RWPE2 (cell line): ENCODE data around the gene RPL4.

Experiments used
- ATAC-seq: fragments of 200-7000 bp; cut with Tn5 transposase; 3 replicates; pipeline ENCODE4 v1.9.1; 2021; ENCODE audit warnings: low read depth
- DNase-seq: peaks from one replicate; pipeline ENCODE4 v3.0.0-alpha.2; 2020; ENCODE audit warnings: low spot score
- H3K27ac ChIP-seq: fragments of 450-650 bp; 2 replicates; pipeline ENCODE4 v1.5.1; 2017; ENCODE audit warnings: mild to moderate bottlenecking; ENCODE audit not compliant: poor library complexity, severe bottlenecking
- H3K27me3 ChIP-seq: fragments of 250-450 bp; sonication (Bioruptor Pico); 2 replicates; pipeline ENCODE4 v1.5.1; 2021; ENCODE audit warnings: mild to moderate bottlenecking, moderate library complexity; ENCODE audit not compliant: insufficient read depth, poor library complexity, severe bottlenecking
- H3K36me3 ChIP-seq: fragments of 250-450 bp; sonication (Bioruptor Pico); 2 replicates; pipeline ENCODE4 v1.5.1; 2020; ENCODE audit warnings: low read depth, mild to moderate bottlenecking, moderate library complexity
- H3K4me1 ChIP-seq: fragments of 250-450 bp; sonication (Bioruptor Pico); 2 replicates; pipeline ENCODE4 v1.5.1; 2021; ENCODE audit warnings: mild to moderate bottlenecking, moderate library complexity; ENCODE audit not compliant: insufficient read depth, poor library complexity, severe bottlenecking
- H3K4me3 ChIP-seq: fragments of 250-450 bp; sonication (Bioruptor Pico); 2 replicates; pipeline ENCODE4 v1.5.1; 2021; ENCODE audit warnings: mild to moderate bottlenecking, moderate library complexity; ENCODE audit not compliant: severe bottlenecking
- H3K9me3 ChIP-seq: fragments of 250-450 bp; sonication (Bioruptor Pico); 2 replicates; pipeline ENCODE4 v1.5.1; 2021; ENCODE audit warnings: mild to moderate bottlenecking, moderate library complexity; ENCODE audit not compliant: severe bottlenecking
- TF ChIP-seq, protein P1 (sequence below): fragments of 450-650 bp; IDR thresholded peaks from one replicate; pipeline ENCODE4 v1.5.1; 2017; ENCODE audit warnings: mild to moderate bottlenecking, moderate library complexity; ENCODE audit not compliant: poor library complexity, severe bottlenecking

Gene RPL4

DNA sequence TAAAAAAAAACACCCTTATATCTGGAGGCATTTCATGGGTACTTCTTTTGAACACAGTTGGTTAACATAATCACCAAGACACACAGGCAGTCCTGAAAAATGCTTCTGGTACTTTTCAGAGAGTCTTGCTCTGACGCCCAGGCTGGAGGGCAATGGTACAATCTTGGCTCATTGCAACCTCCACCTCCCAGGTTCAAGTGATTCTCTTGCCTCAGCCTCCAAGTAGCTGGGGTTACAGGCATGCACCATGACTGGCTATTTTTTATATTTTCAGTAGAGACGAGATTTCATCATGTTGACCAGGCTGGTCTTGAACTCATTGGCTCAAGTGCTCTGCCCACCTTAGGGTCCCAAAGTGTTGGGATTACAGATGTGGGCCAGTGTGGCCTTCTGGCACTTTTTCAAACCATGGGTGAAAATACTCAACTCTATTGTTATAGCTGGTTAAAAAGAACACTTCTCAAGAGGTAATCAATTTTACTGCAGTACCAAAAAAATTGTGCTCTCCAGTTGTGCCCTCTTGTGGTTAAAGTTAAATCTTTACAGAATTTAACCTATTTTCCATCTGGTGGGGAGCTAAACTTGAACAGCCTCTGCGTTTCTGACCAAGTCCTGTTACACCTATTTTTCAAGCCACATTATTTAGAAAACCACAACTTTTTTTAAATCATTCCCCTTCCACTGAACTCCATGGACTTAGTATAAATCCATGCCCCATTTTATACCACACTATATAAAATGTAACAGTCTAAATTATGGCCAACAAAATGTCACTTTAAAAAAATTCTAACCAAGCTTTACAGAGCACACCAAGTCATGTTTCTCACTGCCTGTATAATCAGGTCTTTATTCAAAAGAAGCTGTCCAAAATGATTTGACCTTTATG, 5.9 kb downstream of the RPL4 start:
- TF ChIP-seq, protein P1, sequence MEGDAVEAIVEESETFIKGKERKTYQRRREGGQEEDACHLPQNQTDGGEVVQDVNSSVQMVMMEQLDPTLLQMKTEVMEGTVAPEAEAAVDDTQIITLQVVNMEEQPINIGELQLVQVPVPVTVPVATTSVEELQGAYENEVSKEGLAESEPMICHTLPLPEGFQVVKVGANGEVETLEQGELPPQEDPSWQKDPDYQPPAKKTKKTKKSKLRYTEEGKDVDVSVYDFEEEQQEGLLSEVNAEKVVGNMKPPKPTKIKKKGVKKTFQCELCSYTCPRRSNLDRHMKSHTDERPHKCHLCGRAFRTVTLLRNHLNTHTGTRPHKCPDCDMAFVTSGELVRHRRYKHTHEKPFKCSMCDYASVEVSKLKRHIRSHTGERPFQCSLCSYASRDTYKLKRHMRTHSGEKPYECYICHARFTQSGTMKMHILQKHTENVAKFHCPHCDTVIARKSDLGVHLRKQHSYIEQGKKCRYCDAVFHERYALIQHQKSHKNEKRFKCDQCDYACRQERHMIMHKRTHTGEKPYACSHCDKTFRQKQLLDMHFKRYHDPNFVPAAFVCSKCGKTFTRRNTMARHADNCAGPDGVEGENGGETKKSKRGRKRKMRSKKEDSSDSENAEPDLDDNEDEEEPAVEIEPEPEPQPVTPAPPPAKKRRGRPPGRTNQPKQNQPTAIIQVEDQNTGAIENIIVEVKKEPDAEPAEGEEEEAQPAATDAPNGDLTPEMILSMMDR: no peak

DNA sequence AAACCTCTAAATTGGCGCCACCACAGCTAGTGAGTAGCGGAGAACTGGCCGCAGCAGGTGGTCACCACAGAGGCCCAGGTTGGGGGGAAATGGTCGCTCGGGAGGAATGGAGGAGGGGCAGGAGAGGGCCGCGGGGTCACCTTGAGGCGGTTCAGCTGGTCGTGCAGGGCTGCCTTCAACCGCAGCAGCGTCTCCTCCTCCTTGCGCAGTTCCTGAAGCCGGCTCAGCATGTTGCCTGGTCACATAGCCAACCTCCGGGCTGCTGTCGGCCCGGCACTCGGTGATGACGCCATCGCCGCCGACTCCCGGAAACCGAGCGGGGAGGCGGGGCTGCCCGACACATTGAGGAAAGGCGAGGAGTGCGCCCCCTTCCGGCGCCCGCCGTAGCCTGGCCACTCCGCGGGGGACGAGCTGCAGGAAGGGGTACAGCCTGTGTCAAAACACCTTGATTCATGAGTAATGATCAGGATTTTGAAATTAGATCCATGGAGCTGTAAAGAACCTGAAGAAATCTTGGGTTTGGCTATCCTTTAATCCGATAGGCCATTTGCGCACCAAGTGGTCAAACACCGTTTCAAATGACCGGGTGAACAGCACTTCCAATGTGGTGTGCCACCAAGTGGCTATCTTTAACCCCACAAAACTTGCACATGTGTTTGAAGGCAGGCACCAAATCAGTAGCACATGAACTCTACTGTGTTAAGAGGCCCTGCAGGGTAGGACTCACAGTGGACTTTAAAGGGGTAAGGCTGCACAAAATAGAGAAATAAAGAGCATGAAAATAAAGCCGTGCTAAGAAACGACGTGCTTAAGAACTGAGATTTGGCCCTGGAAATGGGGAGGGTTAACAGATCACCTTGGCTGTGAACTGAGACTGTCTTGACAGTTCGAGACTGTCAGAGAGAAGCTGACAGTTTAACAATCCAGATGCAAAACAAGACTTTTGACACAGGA, 6.9 kb downstream of the RPL4 start, which contains the start of gene SNAPC5:
Gene SNAPC5 (minus strand): TSS at position 261 of the 954 bp plus-strand sequence. CDS start 31 bp downstream, at position 230.
- Histone ChIP-seq H3K36me3 (peaks cover 82% of the 10 kb centered on the region), H3K27ac (peak within 1 kb of the TSS; percentile 87), H3K27me3 (no peaks in the 10 kb centered on the region), H3K4me1 (peaks cover 10% of the 10 kb centered on the region), H3K4me3 (peak within 1 kb of the TSS; percentile 57), H3K9me3 (no peaks in the 10 kb centered on the region)
- TF ChIP-seq, protein P1: peak; percentile 100
- peak; percentile 78 for ATAC-seq
- DNase-seq: peak; percentile 99

More for the DNA sequence above, 5.9 kb downstream of the RPL4 start:
- Histone ChIP-seq H3K4me3 (no peak overlapping the region), H3K36me3 (peaks cover 82% of the 10 kb centered on the region), H3K27ac (peak overlapping the region; percentile 87), H3K9me3 (no peaks in the 10 kb centered on the region), H3K4me1 (peaks cover 10% of the 10 kb centered on the region), H3K27me3 (no peaks in the 10 kb centered on the region)
- peak; percentile 15 for DNase-seq
- ATAC-seq: no peak

DNA sequence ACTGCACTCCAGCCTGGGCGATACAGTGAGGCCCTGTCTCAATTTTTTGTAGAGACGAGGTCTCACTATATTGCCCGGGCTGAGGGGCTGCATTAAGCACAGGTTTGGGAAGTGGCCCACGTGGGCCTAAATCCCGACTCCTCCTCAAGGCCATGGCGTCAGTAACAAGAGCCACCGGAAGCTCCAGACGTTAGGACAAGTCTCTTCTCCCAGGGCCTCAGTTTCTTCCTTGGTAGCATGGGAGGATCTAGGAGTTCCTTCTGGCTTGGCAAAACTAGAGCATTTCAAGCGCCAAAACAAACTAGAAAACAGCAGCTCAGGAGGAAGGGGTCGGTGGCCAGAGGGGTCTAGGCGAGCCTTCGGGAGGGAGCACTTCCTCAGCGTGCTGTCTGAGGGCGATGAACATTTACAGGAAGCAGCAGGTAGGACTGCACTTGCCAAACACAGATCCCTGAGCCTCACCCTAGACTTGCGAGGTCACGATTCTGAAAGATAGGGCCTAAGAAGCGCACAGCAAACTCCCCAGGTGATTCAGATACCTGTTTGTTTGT, 7.6 kb downstream of the RPL4 start:
- Histone ChIP-seq H3K27ac (peak overlapping the region; percentile 87), H3K4me1 (peaks cover 3% of the 10 kb centered on the region), H3K4me3 (peak overlapping the region; percentile 57), H3K9me3 (no peaks in the 10 kb centered on the region), H3K27me3 (no peaks in the 10 kb centered on the region), H3K36me3 (peaks cover 82% of the 10 kb centered on the region)
- ATAC-seq: peak; percentile 15
- DNase-seq: peak; percentile 45
- TF ChIP-seq, protein P1: no peak

DNA sequence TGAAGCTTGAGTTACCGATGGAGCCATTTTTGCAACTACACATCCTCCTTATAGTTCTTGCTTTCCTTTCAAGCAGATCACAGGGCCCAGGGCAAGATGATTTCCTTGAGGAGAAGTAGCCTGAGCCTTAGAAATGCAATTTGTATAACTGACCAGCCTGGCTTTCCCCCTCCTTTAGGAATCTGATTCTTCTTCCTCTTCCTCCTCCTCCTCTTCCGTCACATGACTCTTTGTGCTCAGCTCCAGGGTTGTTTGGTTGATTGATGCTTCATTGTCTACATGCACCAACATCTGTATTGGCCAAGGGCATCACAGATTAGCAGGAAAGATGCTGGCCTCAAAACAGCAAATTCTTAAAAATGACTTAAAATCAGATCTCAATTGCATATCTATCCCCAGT, 10.4 kb downstream of the RPL4 start:
- DNase-seq: no peak
- TF ChIP-seq, protein P1: no peak
- Histone ChIP-seq H3K27ac (no peak overlapping the region), H3K4me3 (no peak overlapping the region), H3K27me3 (no peaks in the 10 kb centered on the region), H3K36me3 (peaks cover 82% of the 10 kb centered on the region), H3K4me1 (no peaks in the 10 kb centered on the region), H3K9me3 (no peaks in the 10 kb centered on the region)
- ATAC-seq: no peak
